MCF 10A (cell line): ENCODE measurements around the gene PTPRR. TPM values are rescaled to one million over a fixed set of nuclear protein-coding genes. Genes with fewer than 3 reads are reported as not detected.

Experiments used
- BruUV-seq: library from RNA; stranded (reverse); fragments of 400-500 nt; replicated peaks from 2 replicates; lab custom pipeline; 2021; lab: Mats Ljungman, UMichigan
- CTCF ChIA-PET: fragments of 300-600 bp; sonication (Branson Sonifier 250); formaldehyde crosslinking; extraction: SDS; loops from one replicate; lab custom pipeline; 2021; ENCODE audit warnings: antibody characterized with exemption, inconsistent platforms; lab: Yijun Ruan, JAX
- POLR2A ChIA-PET: fragments of 300-600, 350-650 bp; sonication (Branson Sonifier 250); formaldehyde crosslinking; extraction: SDS; loops from one replicate; lab custom pipeline; 2020; ENCODE audit warnings: antibody characterized with exemption, inconsistent platforms; lab: Yijun Ruan, JAX
- DNase-seq: peaks from one replicate; pipeline ENCODE4 v3.0.0-alpha.2; 2018; ENCODE audit not compliant: unreplicated experiment
- H3K27ac Mint-ChIP-seq: one replicate; pipeline ENCODE4 v1.8.0; 2022; ENCODE audit warnings: mild to moderate bottlenecking, low read depth, mixed read lengths; ENCODE audit not compliant: unreplicated experiment
- H3K27me3 Mint-ChIP-seq: one replicate; pipeline ENCODE4 v1.8.0; 2022; ENCODE audit warnings: mixed read lengths; ENCODE audit not compliant: insufficient read depth, unreplicated experiment
- H3K36me3 Mint-ChIP-seq: one replicate; pipeline ENCODE4 v1.8.0; 2022; ENCODE audit warnings: mild to moderate bottlenecking, moderate library complexity, mixed read lengths; ENCODE audit not compliant: insufficient read depth, unreplicated experiment
- H3K4me1 Mint-ChIP-seq: one replicate; pipeline ENCODE4 v1.8.0; 2022; ENCODE audit warnings: mixed read lengths; ENCODE audit not compliant: insufficient read depth, unreplicated experiment
- H3K4me3 Mint-ChIP-seq: one replicate; pipeline ENCODE4 v1.8.0; 2022; ENCODE audit warnings: mild to moderate bottlenecking, moderate library complexity, mixed read lengths; ENCODE audit not compliant: unreplicated experiment
- H3K9me3 Mint-ChIP-seq: one replicate; pipeline ENCODE4 v1.8.0; 2022; ENCODE audit warnings: mixed read lengths; ENCODE audit not compliant: unreplicated experiment
- CTCF ChIP-seq: fragments of 200-600 bp; IDR thresholded peaks from one replicate; pipeline ENCODE4 v1.8.0; 2022; ENCODE audit warnings: antibody characterized with exemption, mild to moderate bottlenecking; ENCODE audit not compliant: unreplicated experiment
- intact Hi-C: fragments of 100-400 bp; cut with micrococcal nuclease; formaldehyde crosslinking; loops from 2 replicates; pipeline ENCODE4 v1.14.1; 2022
- total RNA-seq: library from RNA; stranded (reverse); gene quantifications from 2 replicates; pipeline ENCODE4 v1.2.3, GENCODE V29; 2022

PTPRR gene
- total RNA-seq, 1 experiment from 2014 or later, result not detected

- Mint-ChIP-seq H3K4me3 (no peak overlapping the region), H3K9me3 (no peaks in the 10 kb centered on the region), H3K27me3 (no peaks in the 10 kb centered on the region), H3K4me1 (no peaks in the 10 kb centered on the region), H3K36me3 (no peaks in the 10 kb centered on the region), H3K27ac (no peak overlapping the region)
- intact Hi-C loops, result no loop called here
- BruUV-seq, result no TSS peak
- no peak for DNase-seq
- TF ChIP-seq CTCF, result no peak
- CTCF ChIA-PET, result interaction anchor here (0.7 kb wide), 2 partner anchors 146 to 248 kb away, joined by 3 to 4 read pairs; no protein-coding TSS in a partner anchor
- POLR2A ChIA-PET, result no interaction called here
Measured at GRCh38 chr12:70907412-70907811, 13.1 kb downstream of the PTPRR start.

GRCh38 chr12:70895956-70896355 lies 24.6 kb downstream of the PTPRR start:
- intact Hi-C loops, result no loop called here
- H3K4me1 Mint-ChIP-seq, result no peaks in the 10 kb centered on the region
- no peaks in the 10 kb centered on the region for H3K27me3 Mint-ChIP-seq
- TF ChIP-seq CTCF, result no peak
- H3K9me3 Mint-ChIP-seq, result peaks cover 7% of the 10 kb centered on the region
- no peak for DNase-seq
- ChIA-PET POLR2A (no interaction called here), CTCF (no interaction called here)
- no TSS peak for BruUV-seq
- H3K36me3 Mint-ChIP-seq, result no peaks in the 10 kb centered on the region
- no peak overlapping the region for H3K4me3 Mint-ChIP-seq
- no peak overlapping the region for H3K27ac Mint-ChIP-seq

- Mint-ChIP-seq H3K9me3 (peaks cover 7% of the 10 kb centered on the region), H3K27ac (no peak overlapping the region), H3K36me3 (no peaks in the 10 kb centered on the region), H3K27me3 (no peaks in the 10 kb centered on the region), H3K4me3 (no peak overlapping the region), H3K4me1 (no peaks in the 10 kb centered on the region)
- TF ChIP-seq CTCF, result no peak
- intact Hi-C loops, result no loop called here
- no peak for DNase-seq
- ChIA-PET CTCF (no interaction called here), POLR2A (no interaction called here)
- no TSS peak for BruUV-seq
Measured at GRCh38 chr12:70892593-70892992, 27.9 kb downstream of the PTPRR start.

GRCh38 chr12:70890895-70891832 lies 29.4 kb downstream of the PTPRR start:
- POLR2A ChIA-PET, result no interaction called here
- intact Hi-C loops, result no loop called here
- H3K4me1 Mint-ChIP-seq, result no peaks in the 10 kb centered on the region
- DNase-seq, result no peak
- H3K27ac Mint-ChIP-seq, result no peak overlapping the region
- no TSS peak for BruUV-seq
- H3K9me3 Mint-ChIP-seq, result peaks cover 4% of the 10 kb centered on the region
- no peaks in the 10 kb centered on the region for H3K36me3 Mint-ChIP-seq
- H3K4me3 Mint-ChIP-seq, result no peak overlapping the region
- no peaks in the 10 kb centered on the region for H3K27me3 Mint-ChIP-seq
- TF ChIP-seq CTCF, result no peak
- CTCF ChIA-PET, result interaction anchor here (0.6 to 0.8 kb wide), 2 partner anchors 17 to 41 kb away, joined by 4 read pairs; no protein-coding TSS in a partner anchor
